ENCODE measurements around the gene YIF1A. TPM values are rescaled to one million over a fixed set of nuclear protein-coding genes. Genes with fewer than 3 reads are reported as not detected.
A peak's percentile ranks its signal among the peaks of the same experiment; 100 is the strongest.

Gene YIF1A
- polyA plus RNA-seq, 3 donors, result 50.0 to 81.1 (median 63.8) TPM

DNA sequence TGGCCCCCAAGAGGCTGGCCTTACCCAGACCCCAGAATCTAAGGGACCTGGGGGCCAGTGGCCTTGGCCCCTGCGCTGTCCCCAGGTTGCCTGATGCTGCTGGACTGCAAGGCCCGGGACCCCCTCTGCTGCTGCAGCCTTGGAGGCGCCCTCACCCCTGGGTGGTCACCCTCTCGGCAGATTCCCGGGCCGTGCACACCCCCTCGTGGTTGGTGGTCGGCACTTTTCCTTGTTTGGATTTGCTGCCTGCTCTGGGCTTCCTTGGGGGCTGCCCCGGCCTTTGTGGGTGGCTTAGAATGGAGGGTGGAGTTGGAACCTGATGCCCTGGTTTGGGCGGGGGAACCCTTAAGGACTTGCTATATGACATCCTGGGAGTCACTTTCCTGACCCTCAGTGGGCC is 42.0 kb upstream of the YIF1A start:
- H3K36me3 ChIP-seq (replicated peaks in 1 of 2; ENCODE audit: control insufficient read depth in 1 of 2, insufficient read depth in 2 of 2, low read length in 2 of 2), result peaks cover 25 to 32% of the 10 kb centered on the region in 2 donors
- H2AFZ ChIP-seq (ENCODE audit: insufficient read depth, low read depth, low read length, poor library complexity, severe bottlenecking), result no peak overlapping the region
- Mint-ChIP-seq H3K4me1 (peaks cover 27% of the 10 kb centered on the region), H3K36me3 (peaks cover 22 to 28% of the 10 kb centered on the region in 2 donors), H3K27ac (no peak overlapping the region), H3K27me3 (ENCODE audit: low read depth in 3 of 3) (peaks cover 0 to 3% (median 2%) of the 10 kb centered on the region in 3 donors), H3K9me3 (no peaks in the 10 kb centered on the region), H3K4me3 (no peak overlapping the region)
- H3K27ac ChIP-seq (ENCODE audit: low read depth in 1 of 2, low read length in 2 of 2), result no peak overlapping the region
- H3K4me2 ChIP-seq (replicated peaks; ENCODE audit: extremely low read depth, low read length, poor library complexity, severe bottlenecking), result no peak overlapping the region
- peaks cover 9% of the 10 kb centered on the region for H3K79me2 ChIP-seq (ENCODE audit: insufficient read depth, low read length)
- no peak overlapping the region for H3K9ac ChIP-seq (ENCODE audit: insufficient read depth, low read length, poor library complexity, severe bottlenecking)
- H3K4me3 ChIP-seq (replicated peaks in 1 of 3; ENCODE audit: low read depth in 2 of 3, low read length in 3 of 3), result no peak overlapping the region
- DNase-seq, result no peak
- intact Hi-C loops (cut with micrococcal nuclease), result no loop called here
- no peaks in the 10 kb centered on the region for H3K27me3 ChIP-seq (ENCODE audit: control insufficient read depth in 2 of 2, insufficient read depth in 2 of 2, low read length in 2 of 2)
- no peaks in the 10 kb centered on the region for H3K9me3 ChIP-seq (replicated peaks in 1 of 2; ENCODE audit: control insufficient read depth in 1 of 2, insufficient read depth in 1 of 2, low read length in 2 of 2)
- H3K4me1 ChIP-seq (ENCODE audit: control insufficient read depth in 1 of 2, insufficient read depth in 2 of 2, low read length in 2 of 2), result peaks cover 22 to 28% of the 10 kb centered on the region in 2 donors
- TF ChIP-seq, protein P1, sequence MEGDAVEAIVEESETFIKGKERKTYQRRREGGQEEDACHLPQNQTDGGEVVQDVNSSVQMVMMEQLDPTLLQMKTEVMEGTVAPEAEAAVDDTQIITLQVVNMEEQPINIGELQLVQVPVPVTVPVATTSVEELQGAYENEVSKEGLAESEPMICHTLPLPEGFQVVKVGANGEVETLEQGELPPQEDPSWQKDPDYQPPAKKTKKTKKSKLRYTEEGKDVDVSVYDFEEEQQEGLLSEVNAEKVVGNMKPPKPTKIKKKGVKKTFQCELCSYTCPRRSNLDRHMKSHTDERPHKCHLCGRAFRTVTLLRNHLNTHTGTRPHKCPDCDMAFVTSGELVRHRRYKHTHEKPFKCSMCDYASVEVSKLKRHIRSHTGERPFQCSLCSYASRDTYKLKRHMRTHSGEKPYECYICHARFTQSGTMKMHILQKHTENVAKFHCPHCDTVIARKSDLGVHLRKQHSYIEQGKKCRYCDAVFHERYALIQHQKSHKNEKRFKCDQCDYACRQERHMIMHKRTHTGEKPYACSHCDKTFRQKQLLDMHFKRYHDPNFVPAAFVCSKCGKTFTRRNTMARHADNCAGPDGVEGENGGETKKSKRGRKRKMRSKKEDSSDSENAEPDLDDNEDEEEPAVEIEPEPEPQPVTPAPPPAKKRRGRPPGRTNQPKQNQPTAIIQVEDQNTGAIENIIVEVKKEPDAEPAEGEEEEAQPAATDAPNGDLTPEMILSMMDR (IDR thresholded peaks at IDR 0.05), result no peak
- H4K20me1 ChIP-seq (ENCODE audit: insufficient read depth, low read length), result peaks cover 24% of the 10 kb centered on the region
- WGBS (ENCODE audit: insufficient coverage), result 96% methylated on average over 5 of the region's 10 CpGs

DNA sequence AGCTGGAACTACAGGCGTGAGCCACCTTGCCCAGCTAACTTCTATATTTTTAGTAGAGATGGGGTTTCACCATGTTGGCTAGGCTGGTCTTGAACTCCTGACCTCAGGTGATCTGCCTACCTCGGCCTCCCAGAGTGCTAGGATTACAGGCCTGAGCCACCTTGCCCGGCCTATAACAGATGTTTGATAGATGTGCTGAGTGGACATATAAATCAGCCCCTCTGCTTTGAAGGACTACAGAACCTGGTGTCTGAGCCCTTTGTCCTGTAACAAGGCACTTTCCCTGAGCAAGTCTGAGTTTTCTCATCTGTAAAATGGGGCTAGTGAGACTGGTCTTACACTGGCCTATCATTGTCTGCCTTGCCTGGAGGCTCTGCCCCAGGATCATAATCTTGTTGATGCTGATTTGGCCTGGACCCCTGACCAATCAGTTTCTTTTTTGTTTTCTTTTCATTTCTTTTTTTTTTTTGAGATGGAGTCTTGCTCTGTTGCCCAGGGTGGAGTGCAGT is 40.3 kb upstream of the YIF1A start:
- DNase-seq, result no peak
- no peaks in the 10 kb centered on the region for H3K9me3 Mint-ChIP-seq
- intact Hi-C loops (cut with micrococcal nuclease), result no loop called here

More for the DNA sequence above, 40.3 kb upstream of the YIF1A start:
- no peak overlapping the region for H2AFZ ChIP-seq (ENCODE audit: insufficient read depth, low read depth, low read length, poor library complexity, severe bottlenecking)
- H3K4me3 ChIP-seq (replicated peaks in 1 of 3; ENCODE audit: low read depth in 2 of 3, low read length in 3 of 3), result no peak overlapping the region
- Mint-ChIP-seq H3K4me1 (peaks cover 18% of the 10 kb centered on the region), H3K4me3 (peak overlapping the region in 1 of 2 donors; percentile 21), H3K36me3 (peaks cover 21 to 28% of the 10 kb centered on the region in 2 donors), H3K27ac (peak overlapping the region in 1 of 7 donors; percentile 35), H3K27me3 (ENCODE audit: low read depth in 3 of 3) (peaks cover 0 to 3% (median 2%) of the 10 kb centered on the region in 3 donors)
- H3K9ac ChIP-seq (ENCODE audit: insufficient read depth, low read length, poor library complexity, severe bottlenecking), result no peak overlapping the region
- no peaks in the 10 kb centered on the region for H3K79me2 ChIP-seq (ENCODE audit: insufficient read depth, low read length)
- H3K36me3 ChIP-seq (replicated peaks in 1 of 2; ENCODE audit: control insufficient read depth in 1 of 2, insufficient read depth in 2 of 2, low read length in 2 of 2), result peaks cover 24 to 31% of the 10 kb centered on the region in 2 donors
- peaks cover 12% of the 10 kb centered on the region for H4K20me1 ChIP-seq (ENCODE audit: insufficient read depth, low read length)
- no peaks in the 10 kb centered on the region for H3K9me3 ChIP-seq (replicated peaks in 1 of 2; ENCODE audit: control insufficient read depth in 1 of 2, insufficient read depth in 1 of 2, low read length in 2 of 2)
- 100% methylated on average over 1 of the region's 3 CpGs for WGBS (ENCODE audit: insufficient coverage)
- no peaks in the 10 kb centered on the region for H3K27me3 ChIP-seq (ENCODE audit: control insufficient read depth in 2 of 2, insufficient read depth in 2 of 2, low read length in 2 of 2)
- no peak overlapping the region for H3K4me2 ChIP-seq (replicated peaks; ENCODE audit: extremely low read depth, low read length, poor library complexity, severe bottlenecking)
- peaks cover 7 to 11% of the 10 kb centered on the region in 2 donors for H3K4me1 ChIP-seq (ENCODE audit: control insufficient read depth in 1 of 2, insufficient read depth in 2 of 2, low read length in 2 of 2)
- no peak overlapping the region for H3K27ac ChIP-seq (ENCODE audit: low read depth in 1 of 2, low read length in 2 of 2)
- TF ChIP-seq, protein P1 (IDR thresholded peaks at IDR 0.05), result no peak
